GM21717 (cell line): ENCODE results near the gene SLC22A3.

Experiments
- ATAC-seq: cut with Tn5 transposase; IDR thresholded peaks from one replicate; pipeline ENCODE4 v1.9.1; 2021; ENCODE audit warnings: mild to moderate bottlenecking, moderate library complexity; ENCODE audit not compliant: unreplicated experiment

Gene SLC22A3

GRCh38 chr6:160489091-160489490 lies 140.9 kb downstream of the SLC22A3 start:
- ATAC-seq = no peak

- ATAC-seq = no peak
Measured at GRCh38 chr6:160494576-160494975, 146.4 kb downstream of the SLC22A3 start.

DNA sequence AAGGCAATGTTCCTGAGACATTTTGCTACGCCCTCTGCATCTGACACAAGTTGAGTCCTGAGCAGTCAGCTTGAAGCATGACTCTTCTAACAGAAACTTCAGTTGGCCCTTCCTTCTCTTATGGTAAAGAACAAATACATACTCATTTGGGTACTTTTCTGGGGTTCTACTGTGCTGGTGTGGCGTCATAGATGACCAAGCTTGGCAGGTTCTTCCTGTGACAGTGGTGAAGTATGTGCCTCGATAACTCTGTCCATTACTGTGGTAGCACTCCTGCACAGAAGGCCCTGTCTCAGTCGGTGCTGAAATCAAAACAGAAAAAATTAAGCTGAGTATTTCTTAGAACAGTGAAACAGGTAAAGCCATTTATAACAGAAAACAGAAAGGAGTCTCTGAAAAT lies 152.5 kb downstream of the SLC22A3 start:
- ATAC-seq = no peak
